Activated effector memory CD4-positive, alpha-beta T cell treated with anti-CD3 and anti-CD28 coated beads, Interleukin-2, amount 50 U/mL, for 16 hours (primary cell): ENCODE results near the gene GALNT13.

Source experiments
- DNase-seq: peaks from one replicate; pipeline ENCODE4 v3.0.0-alpha.2; 2020

The GALNT13 gene

DNA sequence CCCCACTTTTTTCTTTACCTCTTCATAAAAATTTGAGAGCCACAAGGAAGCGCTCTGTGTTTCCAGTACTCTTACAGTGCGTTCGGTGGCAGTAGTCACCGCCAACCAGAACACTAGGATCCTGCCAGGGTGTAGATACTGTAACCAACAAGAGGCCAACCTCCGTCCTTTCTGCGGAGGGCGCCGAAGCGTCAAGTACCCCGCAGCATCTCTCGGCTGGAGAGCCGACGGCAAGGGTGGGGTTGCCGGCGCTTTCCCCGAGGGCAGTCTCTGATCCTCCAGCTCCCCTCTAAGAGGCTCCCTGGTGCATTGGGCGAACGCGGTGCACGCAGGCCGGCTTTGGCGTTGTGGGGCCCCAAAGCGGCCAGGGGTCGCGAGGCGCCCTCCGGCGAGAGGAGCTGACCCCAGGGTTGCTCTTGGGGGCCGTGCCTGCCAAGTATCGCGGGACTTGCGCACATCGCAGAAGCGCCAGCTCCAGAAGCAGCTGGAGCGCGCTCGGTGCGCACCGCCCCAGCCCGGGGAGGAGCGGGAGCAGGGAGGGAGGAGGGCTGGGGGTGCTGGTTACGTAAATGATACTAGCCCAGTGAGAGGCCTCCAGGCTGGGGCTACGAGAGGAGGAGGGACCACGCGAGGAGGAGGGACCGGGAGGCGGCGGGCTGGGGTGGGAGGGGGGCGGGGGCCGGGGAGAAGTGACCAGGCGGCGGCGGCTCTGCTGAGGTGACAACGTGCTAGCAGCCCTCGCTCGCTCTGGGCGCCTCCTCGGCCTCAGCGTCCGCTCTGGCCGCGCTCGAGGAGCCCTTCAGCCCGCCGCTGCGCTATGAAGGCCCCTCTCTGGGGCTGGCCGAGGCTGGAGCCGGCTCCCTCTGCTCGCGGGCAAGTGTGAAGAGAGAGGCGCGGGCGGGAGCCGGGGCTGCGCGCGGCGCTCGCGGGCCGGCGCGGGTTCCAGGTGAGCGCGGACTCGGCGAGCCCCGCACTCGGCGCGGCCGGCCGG lies at the start of gene GALNT13:
Gene GALNT13, plus strand, starts transcription at position 692 of the 991 bp plus-strand sequence.
- DNase-seq: no peak

DNA sequence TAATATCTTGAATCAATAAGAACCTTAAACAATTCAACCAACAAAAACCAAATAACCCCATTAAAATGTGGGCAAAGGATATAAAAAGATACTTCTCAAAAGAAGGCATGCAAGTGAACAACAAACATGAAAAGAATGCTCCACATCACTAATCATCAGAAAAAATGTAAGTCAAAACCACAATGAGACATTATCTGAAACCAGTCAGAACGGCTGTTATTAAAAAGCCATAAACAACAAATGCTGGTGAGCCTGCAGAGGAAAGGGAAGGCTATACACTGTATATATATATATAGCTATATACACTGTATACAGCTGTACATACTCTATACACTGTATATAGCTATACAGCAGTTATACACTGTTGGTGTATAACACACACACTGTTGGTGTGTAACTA lies 47.8 kb upstream of the GALNT13 start:
- no peak for DNase-seq

DNA sequence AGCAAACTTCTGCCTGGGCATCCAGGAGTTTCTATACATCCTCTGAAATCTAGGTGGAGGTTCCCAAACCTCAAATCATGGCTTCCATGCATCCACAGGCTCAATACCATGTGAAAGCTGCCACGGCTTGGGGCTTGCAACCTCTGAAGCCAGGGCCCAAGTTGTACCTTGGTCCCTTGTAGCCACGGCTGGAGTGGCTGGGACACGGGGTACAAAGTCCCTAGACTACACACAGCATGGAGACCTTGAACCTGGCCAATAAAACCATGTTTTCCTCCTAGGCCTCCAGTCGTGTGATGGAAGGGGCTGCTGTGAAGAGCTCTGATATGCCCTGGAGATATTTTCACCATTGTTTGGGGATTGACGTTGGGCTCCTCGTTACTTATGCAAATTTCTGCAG lies 43.4 kb upstream of the GALNT13 start:
- no peak for DNase-seq

DNA sequence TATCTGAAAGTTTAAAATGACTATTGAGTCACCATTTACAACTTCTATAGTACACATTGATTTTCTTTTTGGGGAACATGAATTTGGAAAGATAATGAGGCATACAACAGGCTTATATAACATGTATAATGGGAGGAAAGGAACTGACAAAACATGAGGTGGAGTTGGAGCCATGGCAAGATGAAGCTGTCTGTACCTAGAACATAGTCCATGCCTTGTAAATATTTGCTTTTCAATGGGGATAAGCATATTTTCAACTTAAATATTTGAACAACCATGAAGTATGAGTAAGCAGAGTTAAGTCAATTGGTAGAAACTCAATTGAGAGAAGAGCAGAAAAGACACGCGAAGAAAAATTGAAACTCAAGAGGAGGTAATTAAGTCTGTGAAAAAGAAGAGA lies 37.1 kb upstream of the GALNT13 start:
- DNase-seq: no peak

DNA sequence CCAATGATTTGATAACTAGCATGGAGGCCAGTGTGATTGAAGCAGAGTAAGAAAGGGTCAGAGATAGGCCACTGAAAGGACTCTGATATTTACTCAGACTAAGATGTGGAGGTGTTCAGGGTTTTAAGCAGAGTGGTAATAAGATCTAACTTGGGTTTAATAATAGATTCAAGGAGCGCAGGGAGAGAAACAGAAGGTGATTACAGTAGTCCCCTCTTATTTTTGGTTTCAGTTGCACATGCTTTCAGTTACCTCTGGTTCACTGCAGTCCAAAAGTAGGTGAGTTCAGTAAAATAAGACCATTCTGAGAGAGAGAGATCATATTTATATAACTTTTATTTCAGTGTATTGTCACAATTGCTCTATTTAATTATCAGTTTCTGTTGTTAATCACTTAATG lies 13.5 kb upstream of the GALNT13 start:
- DNase-seq: no peak

DNA sequence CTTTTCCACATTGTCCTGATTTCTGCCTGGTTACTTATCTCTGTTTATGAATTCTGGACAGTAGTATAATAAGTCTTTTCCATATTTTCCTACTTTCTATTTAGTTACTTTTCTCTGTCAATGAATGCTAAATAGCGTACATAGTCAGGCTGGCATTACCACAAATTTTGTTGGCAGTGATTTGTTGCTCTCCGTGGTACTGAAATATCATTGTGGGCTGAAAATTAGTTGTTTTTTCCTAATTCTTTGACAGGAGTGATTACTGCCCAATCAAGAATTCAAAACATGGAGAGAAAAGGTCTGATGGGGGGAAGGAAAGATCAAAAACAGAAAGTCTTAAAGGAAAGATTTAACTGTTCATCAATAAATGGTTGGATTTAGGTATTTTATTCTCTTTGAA lies 7.7 kb upstream of the GALNT13 start:
- DNase-seq: no peak

DNA sequence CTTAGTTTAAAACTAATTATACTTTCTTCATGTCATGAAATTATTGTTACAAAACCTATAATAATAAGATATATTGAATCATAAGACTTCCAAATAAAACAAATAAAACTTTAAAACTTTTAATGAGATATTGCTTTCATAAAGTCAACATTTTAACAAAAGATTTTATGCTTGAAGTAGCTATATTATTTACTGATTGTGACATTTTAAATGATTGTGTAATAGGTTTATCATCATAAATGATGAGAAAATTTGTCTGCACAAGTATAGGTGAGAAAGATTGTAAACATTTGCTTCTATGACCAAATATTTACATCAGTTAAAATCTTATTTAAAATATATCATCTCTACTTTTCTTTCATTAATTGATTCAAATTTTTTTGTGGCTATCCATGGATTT lies 5.1 kb upstream of the GALNT13 start:
- DNase-seq: no peak

DNA sequence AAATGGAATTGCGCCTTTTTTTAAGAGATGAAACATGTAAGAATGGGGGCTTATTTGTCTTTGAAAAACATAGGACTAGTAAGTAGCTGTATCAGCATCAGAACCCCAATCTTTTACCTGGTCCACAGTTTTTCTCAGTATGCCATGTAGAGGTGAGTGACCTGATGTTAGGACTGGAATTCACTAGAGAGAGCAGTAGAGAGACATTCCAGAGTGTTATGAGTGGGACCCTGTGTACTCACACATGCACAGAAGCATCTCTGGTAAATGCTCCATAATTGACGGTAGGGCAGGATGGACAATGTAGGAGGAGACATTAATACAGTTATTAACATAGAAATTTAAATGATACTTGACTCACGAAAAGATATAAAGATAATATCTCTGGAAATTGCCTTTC lies 1.4 kb upstream of the GALNT13 start:
- DNase-seq: no peak

DNA sequence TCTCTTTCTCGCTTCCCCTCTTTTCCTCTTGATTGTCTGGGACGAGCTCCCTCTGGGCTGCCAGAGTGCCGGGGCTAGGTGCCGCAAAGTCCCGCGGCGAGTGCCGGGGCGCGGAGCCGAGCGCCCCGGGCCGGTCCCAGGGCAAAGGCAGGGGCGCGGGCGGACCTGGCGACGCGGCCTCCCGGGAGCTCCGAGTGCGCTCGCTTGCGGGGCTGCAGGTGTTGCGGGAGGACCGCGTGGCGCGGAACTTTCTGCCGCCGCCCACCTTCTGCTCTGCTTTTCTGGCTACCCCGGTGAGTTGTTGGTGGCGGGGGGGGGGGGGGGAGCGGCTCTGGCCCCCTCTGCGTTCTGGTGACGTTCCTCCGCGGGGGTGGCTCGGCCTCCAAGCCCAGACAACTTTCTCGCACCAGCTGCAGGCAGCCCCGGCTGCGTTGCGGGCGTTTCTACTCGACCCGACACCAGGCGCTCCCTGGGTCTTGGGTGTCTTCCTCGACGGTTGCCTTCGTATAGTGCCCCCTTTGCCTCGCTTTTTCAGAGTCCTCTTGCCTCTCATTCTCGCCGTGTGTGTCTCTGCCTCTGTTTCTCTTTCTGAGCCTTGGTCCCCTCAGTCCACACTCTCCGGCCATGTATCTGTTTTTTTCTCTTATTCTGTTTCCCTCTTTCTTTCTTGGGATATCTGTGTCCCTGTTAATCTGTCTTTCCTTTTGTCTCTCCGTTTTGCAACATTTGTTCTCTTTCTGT lies 759 bp downstream of the GALNT13 start:
- DNase-seq: no peak

DNA sequence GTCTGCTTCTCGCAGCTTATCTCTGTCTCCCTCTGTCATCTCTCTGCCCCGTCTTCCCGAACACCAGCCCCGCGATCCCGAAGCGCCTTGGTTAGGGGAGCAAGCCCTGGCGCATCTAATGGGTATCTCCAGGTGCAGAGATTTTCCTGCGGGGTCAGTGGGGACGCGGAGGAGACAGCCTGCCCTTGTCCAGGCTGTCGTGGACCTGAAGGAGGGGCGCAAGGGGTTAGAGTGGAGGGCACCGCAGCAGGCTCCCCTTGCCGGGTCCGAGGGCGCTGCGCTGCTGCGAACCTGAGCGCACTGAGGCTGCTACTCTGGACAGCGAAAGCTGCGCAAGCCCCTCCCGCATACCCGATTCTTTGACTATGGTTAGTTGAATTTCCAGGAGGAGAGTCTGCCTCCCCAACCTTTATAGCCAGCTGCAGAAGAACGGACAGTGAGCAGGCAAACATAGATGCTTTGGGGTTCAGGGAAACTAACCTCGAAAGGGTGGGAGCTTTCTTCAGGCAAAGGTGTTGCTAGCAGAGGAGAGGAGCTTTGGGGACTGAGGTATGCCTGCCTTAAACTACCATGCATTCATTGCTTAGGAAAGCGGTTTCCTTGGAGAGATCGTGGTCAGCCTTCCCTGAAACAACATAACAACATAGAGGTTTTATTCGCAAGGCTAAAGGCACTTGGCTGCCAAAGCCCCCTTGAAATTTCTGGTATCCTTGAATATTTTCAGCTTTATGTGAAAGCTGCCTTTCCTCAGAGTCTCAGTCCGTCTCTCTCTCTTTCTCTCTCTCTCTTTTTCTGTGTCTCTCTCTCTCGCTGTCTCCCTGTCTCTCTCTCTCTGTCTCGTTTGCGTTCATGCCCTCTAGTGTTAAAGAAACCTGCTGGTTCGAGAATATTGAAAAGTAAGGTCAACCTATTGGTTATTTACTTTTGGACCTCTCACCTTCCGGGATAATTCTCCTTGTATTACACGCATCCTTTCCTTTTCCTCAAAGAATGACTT lies 1.6 kb downstream of the GALNT13 start:
- DNase-seq: no peak

DNA sequence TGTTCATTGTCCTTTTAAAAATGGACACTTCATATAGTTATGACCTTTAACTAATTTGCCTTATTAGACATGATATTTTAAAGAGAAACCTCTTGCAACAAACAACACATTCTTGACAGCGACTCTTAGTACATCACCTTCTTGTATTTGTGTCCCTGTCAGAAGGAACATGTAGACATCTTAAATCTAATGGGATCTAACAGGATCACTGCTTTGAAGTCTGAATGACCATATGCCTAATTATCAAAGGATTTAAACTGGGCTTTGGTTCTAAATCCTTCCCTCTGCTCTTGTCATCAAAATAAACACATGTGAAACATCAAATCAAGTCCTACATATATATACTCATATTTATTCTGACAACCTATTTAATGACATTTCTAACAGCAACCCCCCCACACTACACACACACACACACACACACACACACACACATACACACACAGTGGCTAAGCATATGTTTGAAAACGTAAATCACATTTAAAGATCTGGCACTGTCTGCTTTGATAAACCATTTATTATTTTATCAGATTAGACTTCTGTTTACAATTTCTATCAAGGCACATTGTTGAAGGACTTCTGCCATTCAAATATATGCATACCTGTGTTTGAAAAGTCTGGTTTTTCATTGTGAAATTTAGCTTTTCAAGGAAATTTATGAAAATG lies 4.2 kb downstream of the GALNT13 start:
- DNase-seq: no peak

DNA sequence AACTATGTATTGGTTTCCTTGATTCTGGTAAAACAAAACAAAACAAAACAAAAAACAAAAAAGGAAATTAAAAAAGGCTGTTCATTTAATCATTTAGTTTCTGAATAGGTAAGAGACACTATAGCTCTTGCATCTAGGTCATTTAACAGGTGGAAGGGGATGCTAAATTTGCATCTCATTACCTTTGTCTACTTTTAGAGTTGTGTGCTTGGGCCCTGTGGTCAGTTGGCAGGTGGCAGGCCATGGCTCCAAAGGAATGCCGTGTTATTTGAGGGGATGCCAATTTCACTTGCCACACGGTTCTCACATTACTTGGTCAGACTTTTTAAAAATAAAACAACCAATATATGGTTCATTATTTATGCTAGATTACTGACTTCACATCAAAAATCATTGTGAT lies 9.2 kb downstream of the GALNT13 start:
- no peak for DNase-seq

DNA sequence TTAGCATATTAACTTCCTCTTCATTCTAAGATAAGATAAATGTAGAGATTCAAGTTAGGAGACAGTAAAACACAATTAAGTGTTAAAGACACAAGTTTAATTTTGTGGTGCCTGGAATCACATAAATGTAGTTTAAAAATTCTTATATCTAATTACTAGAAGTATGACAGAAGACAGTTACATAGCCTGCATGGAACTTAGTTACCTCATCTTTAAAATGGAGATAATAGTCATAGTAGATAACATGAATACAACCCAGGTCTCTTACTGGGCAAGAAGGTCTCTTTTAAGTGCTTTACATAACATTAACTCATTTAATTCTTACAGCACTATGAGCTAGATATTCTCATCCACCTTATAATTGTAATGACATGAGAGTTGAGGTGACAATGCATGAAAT lies 15.1 kb downstream of the GALNT13 start:
- DNase-seq: no peak

DNA sequence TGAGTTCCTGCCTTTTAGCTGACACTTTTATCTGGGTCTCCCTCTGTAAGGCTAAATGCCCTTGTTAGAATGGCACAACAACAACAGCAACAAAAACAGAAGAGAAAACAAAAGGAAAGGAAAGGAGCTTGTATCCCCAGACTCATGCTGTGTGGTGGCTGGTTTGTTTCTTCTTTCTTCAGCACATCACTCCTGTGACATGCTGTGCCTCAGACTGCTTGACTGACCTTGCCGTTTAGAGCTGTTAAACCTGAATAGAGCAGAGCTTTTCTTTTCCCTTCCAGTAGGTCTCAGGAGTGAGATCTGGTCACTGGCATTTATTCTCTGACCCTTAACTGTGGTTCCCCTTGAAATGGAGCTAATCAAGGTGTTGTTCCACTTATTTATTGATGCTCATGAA lies 18.9 kb downstream of the GALNT13 start:
- no peak for DNase-seq

DNA sequence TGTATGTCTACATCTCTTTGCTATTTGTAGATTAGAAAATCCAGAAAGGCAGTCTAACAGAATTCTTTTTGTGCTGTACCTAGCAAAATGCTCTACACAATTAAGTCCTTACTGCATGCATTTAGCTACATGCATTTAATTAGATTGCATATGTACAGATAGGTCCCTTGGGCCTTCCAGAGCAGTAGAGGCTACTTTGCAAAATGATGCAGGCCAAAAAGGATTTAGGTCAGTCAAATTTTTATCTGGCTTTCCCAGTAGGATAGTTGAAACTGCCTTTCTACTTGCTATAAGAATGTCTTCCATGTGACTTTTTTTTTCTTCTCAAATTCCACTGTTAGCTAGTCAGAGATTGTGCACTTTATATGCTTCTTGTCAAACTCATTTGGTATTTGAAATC lies 19.3 kb downstream of the GALNT13 start:
- DNase-seq: no peak

DNA sequence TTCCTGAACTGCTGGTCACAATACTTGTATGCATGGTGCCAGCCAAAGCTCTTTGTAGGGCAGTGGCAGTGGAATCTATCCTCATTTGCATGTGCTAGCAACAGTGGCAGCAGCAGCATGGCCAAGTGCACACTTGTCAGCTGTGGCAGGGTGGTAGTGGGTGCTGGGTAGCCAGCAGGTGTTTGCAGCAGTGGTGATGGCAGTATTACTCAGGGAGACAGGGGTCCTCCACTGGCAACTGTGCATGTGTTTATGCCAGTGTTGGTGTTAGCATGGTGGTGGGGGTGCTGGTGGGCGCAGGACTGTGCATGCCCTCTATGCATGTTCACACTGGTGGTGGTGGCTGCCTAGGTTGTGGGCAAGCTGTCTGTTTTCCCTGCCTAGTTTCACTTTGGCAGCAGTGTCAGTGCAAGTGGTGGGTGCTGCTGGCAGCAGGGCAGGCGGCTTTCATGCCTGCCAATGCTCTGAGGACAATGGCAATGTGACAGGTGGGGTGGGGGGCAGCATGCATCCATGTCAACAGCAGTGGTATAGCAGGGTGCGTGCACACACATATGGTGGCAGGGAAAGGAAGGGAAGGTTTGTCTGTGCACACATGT lies 41.2 kb downstream of the GALNT13 start:
- DNase-seq: no peak

DNA sequence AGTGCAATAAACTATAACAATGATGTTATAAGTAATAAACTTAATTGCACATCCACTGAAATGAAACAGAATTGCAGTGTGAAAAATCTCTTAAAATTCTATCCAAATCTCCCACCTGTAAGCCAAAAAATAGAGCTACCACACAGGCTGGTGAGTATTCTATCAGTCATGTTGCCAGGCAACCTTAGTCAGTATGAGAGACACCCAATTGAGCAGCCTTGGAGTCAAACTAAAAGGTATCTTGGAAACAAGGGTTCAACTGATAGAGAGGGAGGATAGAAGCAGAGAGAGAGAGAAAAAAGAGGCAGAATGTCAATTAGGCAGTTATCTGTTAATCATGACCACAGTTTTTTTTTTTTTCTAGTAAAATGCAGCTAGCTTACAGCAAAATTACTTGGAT lies 45.8 kb downstream of the GALNT13 start:
- DNase-seq: no peak

DNA sequence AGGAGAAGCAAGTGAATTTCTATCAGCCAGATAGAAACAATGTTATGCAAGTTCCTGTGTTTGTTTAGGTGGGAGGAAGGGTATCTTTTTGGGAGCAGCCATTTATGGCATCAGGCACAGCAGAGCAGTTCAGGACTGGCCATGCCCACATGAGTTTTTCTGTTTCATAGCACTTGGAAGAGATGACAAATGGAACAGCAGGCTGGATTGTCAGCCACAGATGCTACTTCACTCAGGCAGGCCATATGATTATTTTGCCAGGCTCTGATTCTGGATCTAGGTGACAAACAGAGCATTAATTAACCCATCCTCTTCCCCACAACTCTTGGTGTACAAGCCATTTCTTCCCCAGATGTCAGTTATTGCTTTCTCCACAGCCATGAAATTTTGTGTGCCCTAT lies 63.8 kb downstream of the GALNT13 start:
- no peak for DNase-seq

DNA sequence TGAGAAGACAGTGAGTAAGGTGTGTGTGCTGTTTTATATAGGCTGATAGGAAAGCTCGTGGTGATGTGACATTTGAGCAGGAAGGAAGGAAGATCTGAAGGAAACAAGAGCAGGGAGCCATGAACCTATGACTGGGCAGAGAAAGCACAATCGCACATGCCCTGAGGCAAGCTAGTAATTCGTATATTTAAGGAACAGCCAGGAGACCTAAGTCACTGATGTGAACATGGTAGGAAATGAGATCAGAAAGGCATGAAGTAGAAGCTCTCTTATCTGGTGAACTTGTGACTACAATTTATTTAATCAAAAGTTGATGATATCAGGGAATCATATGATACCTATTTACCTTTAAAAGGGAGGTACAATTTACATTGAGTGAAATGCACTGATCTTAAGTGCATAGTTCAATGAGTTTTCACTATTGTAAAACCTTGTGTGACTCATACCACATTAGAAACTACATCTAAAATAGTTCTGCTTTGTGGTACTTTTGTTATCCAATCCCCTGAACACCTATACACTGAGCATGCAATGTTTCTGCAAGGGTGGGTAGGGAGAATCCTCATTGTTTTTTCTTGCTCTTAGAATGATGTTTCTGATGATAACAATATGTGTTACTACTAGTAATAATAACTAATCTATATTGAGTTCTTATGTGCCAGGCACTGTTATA lies 67.5 kb downstream of the GALNT13 start:
- DNase-seq: no peak

DNA sequence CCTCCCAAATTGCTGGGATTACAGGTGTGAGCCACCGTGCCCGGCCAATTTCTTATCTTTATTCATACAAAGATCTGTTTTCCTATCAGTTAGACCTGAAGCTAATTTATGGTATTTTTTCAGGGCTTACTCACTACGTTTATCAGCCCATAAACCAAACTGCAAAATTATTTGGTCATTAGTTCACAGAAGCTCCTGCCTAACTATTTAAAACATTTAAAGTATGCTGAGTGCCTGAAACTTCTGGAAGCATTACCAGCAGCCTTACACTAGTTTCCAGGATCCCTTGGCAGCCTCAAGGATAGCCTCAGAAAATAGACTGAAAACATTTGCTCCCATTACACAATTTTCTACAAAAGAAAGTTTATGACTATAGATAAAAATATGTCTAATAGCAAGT lies 68.8 kb downstream of the GALNT13 start:
- no peak for DNase-seq

DNA sequence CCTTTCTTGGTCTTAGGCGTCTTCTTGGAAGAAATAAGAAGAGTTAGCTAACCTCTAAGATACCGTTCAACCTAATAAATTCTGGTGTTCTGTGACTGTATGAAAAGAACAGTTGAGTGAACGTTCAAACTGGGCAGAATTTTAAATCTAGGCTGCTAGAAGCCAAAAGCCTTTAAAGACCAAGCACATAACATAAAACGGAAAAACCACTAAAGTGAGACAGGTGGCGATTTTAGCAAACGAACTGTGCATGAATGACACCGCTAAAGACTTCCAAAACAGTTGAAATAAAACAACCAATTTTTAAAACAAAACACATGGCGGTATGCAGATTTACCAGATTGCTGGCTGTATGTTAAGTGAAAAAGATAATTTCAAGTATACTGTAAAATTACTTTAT lies 73.1 kb downstream of the GALNT13 start:
- DNase-seq: no peak
